ENCODE measurements around the gene CNRIP1.
A peak's percentile ranks its signal among the peaks of the same experiment; 100 is the strongest.

Gene CNRIP1

GRCh38 chr2:68251187-68251854 lies 68.4 kb downstream of the CNRIP1 start:
- DNase-seq = peak; percentile 70

DNA sequence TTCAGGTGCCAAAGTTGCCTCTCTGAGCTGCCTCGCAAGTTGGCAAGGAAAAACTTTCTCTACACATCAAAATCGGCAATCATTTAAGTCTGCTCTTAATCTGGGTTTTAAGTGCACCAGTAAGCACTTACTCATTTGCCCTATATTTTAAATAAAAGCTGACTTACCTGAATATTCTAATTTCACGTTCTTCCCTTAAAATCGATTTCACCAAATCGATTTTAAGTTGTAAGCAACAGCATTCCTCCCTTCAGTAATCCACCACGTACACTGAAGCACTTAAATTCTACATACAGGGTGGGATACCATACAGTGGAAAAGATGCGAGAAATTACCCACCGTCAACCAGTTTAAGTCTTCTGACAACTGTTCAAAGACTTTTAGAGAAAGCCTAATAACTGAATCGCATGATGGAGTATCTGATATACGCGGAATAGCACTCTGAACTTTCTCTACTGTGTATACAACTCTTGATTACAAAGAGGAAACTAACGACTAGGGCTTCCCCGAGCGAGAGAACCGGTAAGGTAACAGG lies 69.0 kb downstream of the CNRIP1 start:
- no peak for DNase-seq

DNA sequence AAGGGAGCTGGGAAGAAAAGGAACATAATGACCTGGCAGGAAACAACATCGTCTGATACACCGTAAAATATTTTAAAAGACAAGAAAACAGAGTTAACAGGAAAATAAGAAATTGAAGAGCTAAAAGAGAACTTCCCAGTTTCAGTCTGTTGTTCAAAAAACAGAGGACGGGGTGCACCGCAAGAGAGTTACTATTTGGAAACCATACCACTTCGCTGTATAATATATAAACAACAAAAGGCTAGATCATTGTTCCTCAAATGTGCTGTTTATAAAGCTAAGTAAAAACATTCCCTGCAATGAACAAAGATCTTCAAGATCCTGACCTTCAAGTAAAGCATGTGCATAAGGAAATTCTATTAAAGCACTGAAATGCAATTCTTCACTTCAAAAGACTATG lies 69.6 kb downstream of the CNRIP1 start:
- no peak for DNase-seq

DNA sequence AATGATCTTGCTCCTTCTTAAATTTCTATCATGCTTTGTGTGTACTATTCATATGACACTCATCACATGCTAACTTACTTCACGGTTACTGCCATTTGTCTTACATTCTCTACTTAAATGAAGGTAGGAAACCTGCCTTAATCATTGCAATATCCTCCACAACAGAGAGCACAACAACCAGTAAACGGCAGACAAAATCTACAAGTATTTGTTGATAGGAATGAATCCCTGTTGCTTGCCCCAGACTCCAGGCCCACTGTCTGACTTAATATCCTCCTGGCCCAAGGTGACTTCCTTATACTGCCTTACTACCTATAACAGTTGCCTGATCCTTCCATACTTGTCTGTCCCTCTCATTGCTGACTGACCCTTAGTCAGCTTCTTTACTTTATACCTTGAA lies 70.9 kb downstream of the CNRIP1 start:
- no peak for DNase-seq

DNA sequence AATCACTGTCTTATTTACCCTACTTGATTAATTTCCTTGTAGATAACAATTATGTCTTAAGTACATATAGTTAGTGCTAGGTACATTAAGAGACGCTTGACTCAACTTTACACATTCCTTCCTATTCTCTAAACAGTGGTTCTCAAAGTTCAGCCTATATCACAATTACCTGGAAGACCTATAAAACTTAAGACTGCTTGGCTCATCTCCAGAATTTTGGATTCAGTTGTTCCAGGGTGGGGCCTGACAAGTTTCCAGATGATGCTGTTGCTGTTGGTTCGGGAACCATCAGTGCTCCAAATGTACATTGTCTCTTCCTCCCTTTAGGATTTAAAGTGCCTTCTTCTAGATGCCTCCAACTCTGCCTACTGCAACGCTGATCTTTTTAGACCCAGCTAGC lies 71.4 kb downstream of the CNRIP1 start:
- no peak for DNase-seq

GRCh38 chr2:68246396-68246795 lies 73.4 kb downstream of the CNRIP1 start:
- no peak for DNase-seq

DNA sequence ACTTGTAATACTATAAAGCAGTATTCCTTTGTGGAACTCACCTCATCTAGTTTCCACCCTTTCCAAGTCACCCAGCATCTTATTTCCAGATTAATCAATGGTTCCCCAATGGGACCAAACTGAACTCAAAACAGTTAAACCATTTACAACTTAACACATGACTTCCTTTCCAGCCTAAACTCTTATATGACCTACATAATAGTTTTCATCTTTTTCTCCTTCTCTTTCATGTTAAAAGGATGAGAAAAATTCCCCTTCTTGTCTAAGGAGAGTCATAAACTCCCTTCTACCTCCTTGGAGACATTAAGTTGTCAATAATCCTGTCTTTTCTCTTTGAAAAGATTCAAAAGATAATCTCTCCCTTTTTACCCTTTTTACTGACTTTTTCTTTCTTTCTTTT lies 74.1 kb downstream of the CNRIP1 start:
- no peak for DNase-seq

- DNase-seq = no peak
Measured at GRCh38 chr2:68245066-68245465, 74.7 kb downstream of the CNRIP1 start.

DNA sequence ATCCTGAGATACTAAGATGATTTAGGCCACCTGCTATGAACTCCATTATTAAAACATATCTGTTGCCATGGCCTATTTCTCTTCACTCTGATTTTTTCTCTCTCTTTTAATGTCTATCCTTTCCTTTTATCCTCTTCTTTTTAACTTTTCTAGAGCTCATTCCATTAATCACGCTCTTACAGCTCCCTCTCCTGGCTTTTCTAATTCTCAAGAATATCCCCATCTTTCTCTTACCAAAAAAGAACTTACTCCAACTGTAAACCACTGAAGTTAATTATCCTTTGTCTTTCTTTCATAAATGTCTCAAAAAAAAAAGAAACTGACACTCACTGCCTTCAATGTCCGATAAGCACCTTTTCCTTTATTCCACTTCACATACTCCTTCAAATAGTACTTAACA lies 75.3 kb downstream of the CNRIP1 start:
- DNase-seq = no peak
